ENCODE results near the gene NECAB3.

NECAB3 gene

GRCh38 chr20:33612001-33612400 lies 62.2 kb downstream of the NECAB3 start:
- no peak for TF ChIP-seq SPI1 (IDR thresholded peaks at IDR 0.05; ENCODE audit: borderline replicate concordance, low read depth)
- no peak for TF ChIP-seq GABPA (IDR thresholded peaks at IDR 0.05; ENCODE audit: low read depth)
- TF ChIP-seq POLR2AphosphoS5 (IDR thresholded peaks at IDR 0.05; ENCODE audit: low read depth) = no peak
- no peak for TF ChIP-seq CTCF (IDR thresholded peaks at IDR 0.05; ENCODE audit: insufficient read depth, low read length)
- TF ChIP-seq, protein P1, sequence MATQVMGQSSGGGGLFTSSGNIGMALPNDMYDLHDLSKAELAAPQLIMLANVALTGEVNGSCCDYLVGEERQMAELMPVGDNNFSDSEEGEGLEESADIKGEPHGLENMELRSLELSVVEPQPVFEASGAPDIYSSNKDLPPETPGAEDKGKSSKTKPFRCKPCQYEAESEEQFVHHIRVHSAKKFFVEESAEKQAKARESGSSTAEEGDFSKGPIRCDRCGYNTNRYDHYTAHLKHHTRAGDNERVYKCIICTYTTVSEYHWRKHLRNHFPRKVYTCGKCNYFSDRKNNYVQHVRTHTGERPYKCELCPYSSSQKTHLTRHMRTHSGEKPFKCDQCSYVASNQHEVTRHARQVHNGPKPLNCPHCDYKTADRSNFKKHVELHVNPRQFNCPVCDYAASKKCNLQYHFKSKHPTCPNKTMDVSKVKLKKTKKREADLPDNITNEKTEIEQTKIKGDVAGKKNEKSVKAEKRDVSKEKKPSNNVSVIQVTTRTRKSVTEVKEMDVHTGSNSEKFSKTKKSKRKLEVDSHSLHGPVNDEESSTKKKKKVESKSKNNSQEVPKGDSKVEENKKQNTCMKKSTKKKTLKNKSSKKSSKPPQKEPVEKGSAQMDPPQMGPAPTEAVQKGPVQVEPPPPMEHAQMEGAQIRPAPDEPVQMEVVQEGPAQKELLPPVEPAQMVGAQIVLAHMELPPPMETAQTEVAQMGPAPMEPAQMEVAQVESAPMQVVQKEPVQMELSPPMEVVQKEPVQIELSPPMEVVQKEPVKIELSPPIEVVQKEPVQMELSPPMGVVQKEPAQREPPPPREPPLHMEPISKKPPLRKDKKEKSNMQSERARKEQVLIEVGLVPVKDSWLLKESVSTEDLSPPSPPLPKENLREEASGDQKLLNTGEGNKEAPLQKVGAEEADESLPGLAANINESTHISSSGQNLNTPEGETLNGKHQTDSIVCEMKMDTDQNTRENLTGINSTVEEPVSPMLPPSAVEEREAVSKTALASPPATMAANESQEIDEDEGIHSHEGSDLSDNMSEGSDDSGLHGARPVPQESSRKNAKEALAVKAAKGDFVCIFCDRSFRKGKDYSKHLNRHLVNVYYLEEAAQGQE (IDR thresholded peaks at IDR 0.05; ENCODE audit: insufficient replicate concordance, low read depth) = no peak
- no peak for DNase-seq (ENCODE audit: low read depth in 1 of 2, low spot score in 1 of 2)
- H3K4me3 ChIP-seq (replicated peaks; ENCODE audit: insufficient read depth, low read length) = no peak overlapping the region

DNA sequence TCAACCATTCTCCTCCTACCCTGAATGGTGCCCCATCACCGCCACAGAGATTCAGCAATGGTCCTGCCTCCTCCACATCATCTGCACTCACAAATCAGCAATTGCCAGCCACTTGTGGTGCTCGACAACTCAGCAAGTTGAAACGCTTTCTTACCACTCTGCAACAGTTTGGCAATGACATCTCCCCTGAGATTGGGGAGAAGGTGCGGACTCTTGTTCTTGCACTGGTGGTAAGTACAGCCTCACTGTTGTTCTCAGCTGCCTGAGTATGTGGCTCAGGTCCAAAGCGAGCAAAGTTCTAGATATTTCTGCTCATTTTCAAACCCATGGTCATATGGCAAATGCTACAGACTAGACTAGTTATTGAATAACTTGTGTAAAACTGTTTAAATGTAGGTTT lies 63.1 kb downstream of the NECAB3 start:
- Histone ChIP-seq H3K27me3 (ENCODE audit: insufficient read depth, poor library complexity, severe bottlenecking) (no peaks in the 10 kb centered on the region), H3K4me3 (replicated peaks; ENCODE audit: insufficient read depth, low read length) (no peak overlapping the region), H3K27ac (replicated peaks) (no peak overlapping the region)
- no peak for TF ChIP-seq SPI1 (IDR thresholded peaks at IDR 0.05; ENCODE audit: borderline replicate concordance, low read depth)
- TF ChIP-seq, protein P1 (IDR thresholded peaks at IDR 0.05; ENCODE audit: insufficient replicate concordance, low read depth) = no peak
- no peak for TF ChIP-seq GABPA (IDR thresholded peaks at IDR 0.05; ENCODE audit: low read depth)
- no peak for TF ChIP-seq POLR2AphosphoS5 (IDR thresholded peaks at IDR 0.05; ENCODE audit: low read depth)
- TF ChIP-seq CTCF (IDR thresholded peaks at IDR 0.05; ENCODE audit: insufficient read depth, low read length) = no peak
- no peak for DNase-seq (ENCODE audit: low read depth in 1 of 2, low spot score in 1 of 2)

More at GRCh38 chr20:33612001-33612400, 62.2 kb downstream of the NECAB3 start:
- Histone ChIP-seq H3K27me3 (ENCODE audit: insufficient read depth, poor library complexity, severe bottlenecking) (no peaks in the 10 kb centered on the region), H3K27ac (replicated peaks) (no peak overlapping the region)

DNA sequence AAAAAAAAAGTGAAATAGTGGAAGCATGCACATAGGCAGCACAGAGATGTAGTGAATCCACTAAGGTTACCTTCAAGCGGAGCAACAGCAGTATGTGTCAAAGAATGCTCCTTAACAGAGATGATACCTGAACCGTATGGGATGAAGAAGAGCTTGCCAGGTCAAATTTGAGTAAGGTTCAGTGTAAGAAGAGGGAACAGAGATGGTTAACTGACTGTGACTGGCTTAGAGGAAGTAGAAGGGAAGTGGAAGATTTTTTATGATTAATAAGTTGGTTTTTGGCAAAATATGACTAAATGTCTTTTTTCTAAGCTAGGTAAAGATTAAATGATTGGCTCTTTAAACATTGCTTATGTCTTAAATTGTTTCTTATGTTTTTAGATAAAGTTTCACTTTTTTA lies 64.7 kb downstream of the NECAB3 start:
- TF ChIP-seq CTCF (IDR thresholded peaks at IDR 0.05; ENCODE audit: insufficient read depth, low read length) = no peak
- TF ChIP-seq GABPA (IDR thresholded peaks at IDR 0.05; ENCODE audit: low read depth) = no peak
- no peak for TF ChIP-seq POLR2AphosphoS5 (IDR thresholded peaks at IDR 0.05; ENCODE audit: low read depth)
- TF ChIP-seq SPI1 (IDR thresholded peaks at IDR 0.05; ENCODE audit: borderline replicate concordance, low read depth) = no peak
- TF ChIP-seq, protein P1 (IDR thresholded peaks at IDR 0.05; ENCODE audit: insufficient replicate concordance, low read depth) = no peak
- no peaks in the 10 kb centered on the region for H3K27me3 ChIP-seq (ENCODE audit: insufficient read depth, poor library complexity, severe bottlenecking)
- DNase-seq (ENCODE audit: low read depth in 1 of 2, low spot score in 1 of 2) = no peak
- no peak overlapping the region for H3K4me3 ChIP-seq (replicated peaks; ENCODE audit: insufficient read depth, low read length)
- no peak overlapping the region for H3K27ac ChIP-seq (replicated peaks)

All from HL-60 (cell line).